Measurements from ENCODE around the gene ANGPTL4. TPM values are rescaled to one million over a fixed set of nuclear protein-coding genes. Genes with fewer than 3 reads are reported as not detected.
A peak's percentile ranks its signal among the peaks of the same experiment; 100 is the strongest.
"Not testable (repeated sequence)": the region's sequence is repeated elsewhere in the genome, so short reads cannot be mapped to it uniquely, and the experiment has no call there.

The ANGPTL4 gene
- total and polyA plus RNA-seq, 9 of the 15 experiments (the other 6 are each of a cell fraction or from before 2014, with no cell fraction given), result 0.05 to 0.77 (median 0.22) TPM; not detected in 4

DNA sequence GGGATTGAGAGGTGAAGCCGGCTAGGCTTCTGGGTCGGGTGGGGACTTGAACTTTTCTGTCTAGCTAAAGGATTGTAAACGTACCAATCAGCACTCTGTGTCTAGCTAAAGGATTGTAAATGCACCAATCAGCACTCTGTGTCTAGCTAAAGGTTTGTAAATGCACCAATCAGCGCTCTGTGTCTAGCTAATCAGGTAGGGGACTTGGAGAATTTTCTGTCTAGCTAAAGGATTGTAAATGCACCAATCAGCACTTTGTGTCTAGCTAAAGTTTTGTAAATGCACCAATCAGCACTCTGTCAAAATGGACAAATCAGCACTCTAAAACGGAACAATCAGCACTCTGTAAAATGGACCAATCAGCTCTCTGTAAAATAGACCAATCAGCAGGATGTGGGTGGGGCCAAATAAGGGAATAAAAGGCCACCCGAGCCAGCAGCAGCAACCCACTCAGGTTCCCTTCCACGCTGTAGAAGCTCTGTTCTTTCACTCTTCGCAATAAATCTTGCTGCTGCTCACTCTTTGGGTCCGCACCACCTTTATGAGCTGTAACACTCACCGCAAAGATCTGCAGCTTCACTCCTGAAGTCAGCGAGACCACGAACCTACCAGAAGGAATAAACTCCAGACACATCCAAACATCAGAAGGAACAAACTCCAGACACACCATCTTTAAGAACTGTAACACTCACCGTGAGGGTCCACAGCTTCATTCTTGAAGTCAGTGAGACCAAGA, 15.4 kb downstream of the ANGPTL4 start:
- FAIRE-seq; H4K20me1 ChIP-seq (replicated peaks; ENCODE audit: control insufficient read depth, insufficient read depth, low read length); H3K4me1 ChIP-seq (replicated peaks in 1 of 2; ENCODE audit: control insufficient read depth in 2 of 2, insufficient read depth in 2 of 2, low read length in 2 of 2); DNase-seq (ENCODE audit: extremely low read depth in 1 of 4, low spot score in 3 of 4); intact Hi-C loops (cut with micrococcal nuclease); H3K79me2 ChIP-seq (ENCODE audit: control insufficient read depth, insufficient read depth, low read length); H3K9me1 ChIP-seq (ENCODE audit: control insufficient read depth, insufficient read depth, low read length); H3K27ac ChIP-seq (ENCODE audit: extremely low read depth, low read depth, low read length); BruUV-seq (replicated peaks); H2AFZ ChIP-seq (ENCODE audit: low read depth, low read length); CTCF ChIA-PET (ENCODE audit: low intra/inter-chr PET ratio); in situ Hi-C loops (cut with MboI); H3K9me3 ChIP-seq (replicated peaks; ENCODE audit: control insufficient read depth, insufficient read depth, low read depth, low read length); H3K36me3 ChIP-seq (ENCODE audit: control insufficient read depth, insufficient read depth, low read length); H3K27me3 ChIP-seq (ENCODE audit: control insufficient read depth in 2 of 2, insufficient read depth in 2 of 2, low read length in 2 of 2); H3K9ac ChIP-seq (ENCODE audit: insufficient read depth in 1 of 2, low read depth in 2 of 2, low read length in 2 of 2); ATAC-seq: not testable (repeated sequence)
- TF ChIP-seq MAFG (tag; conservative IDR thresholded peaks at IDR 0.05), result peak; percentile 61
- 0 out of 2 replicates have a peak, but pooled peaks have one; percentile 82 for TF ChIP-seq THRAP3 (IDR thresholded peaks at IDR 0.05; ENCODE audit: borderline replicate concordance)
- peak; percentile 32 for TF ChIP-seq POLR2B (IDR thresholded peaks at IDR 0.05; ENCODE audit: low read depth, partially characterized antibody)
- TF ChIP-seq ASH1L (IDR thresholded peaks at IDR 0.05; ENCODE audit: borderline replicate concordance, low read depth, partially characterized antibody), result peak; percentile 82
- TF ChIP-seq TBP (optimal IDR thresholded peaks at IDR 0.05; ENCODE audit: low read depth, low read length), result peak; percentile 28
- peak; percentile 67; the same call in 1 of the 2 replicates for TF ChIP-seq NFRKB (IDR thresholded peaks at IDR 0.05; ENCODE audit: low read depth)
- peak; percentile 85 for TF ChIP-seq C11orf30 (IDR thresholded peaks at IDR 0.05; ENCODE audit: low read depth)
- TF ChIP-seq ZNF316 (IDR thresholded peaks at IDR 0.05), result peak; percentile 91
- TF ChIP-seq MTA3 (IDR thresholded peaks at IDR 0.05; ENCODE audit: borderline replicate concordance), result 0 out of 2 replicates have a peak, but pooled peaks have one; percentile 50
- TF ChIP-seq POLR2A (conservative IDR thresholded peaks at IDR 0.05), result peak; percentile 70
- TF ChIP-seq SP1 (CRISPR knock-in tag; IDR thresholded peaks at IDR 0.05), result 0 out of 2 replicates have a peak, but pooled peaks have one; percentile 17
- TF ChIP-seq FOS (IDR thresholded peaks at IDR 0.05; ENCODE audit: extremely low read depth, insufficient read length), result peak; percentile 59
- TF ChIP-seq NFYB (IDR thresholded peaks at IDR 0.05; ENCODE audit: extremely low read depth, insufficient read length), result peak; percentile 85
- 0 out of 2 replicates have a peak, but pooled peaks have one; percentile 41 for TF ChIP-seq MBD2 (IDR thresholded peaks at IDR 0.05; ENCODE audit: borderline replicate concordance, low read depth)
- peak; percentile 31 for TF ChIP-seq KDM5B (IDR thresholded peaks at IDR 0.05; ENCODE audit: insufficient replicate concordance, low read depth, low read length)
- peak; percentile 68 for TF ChIP-seq SUPT5H (IDR thresholded peaks at IDR 0.05)
- H3K4me3 ChIP-seq, result peak overlapping the region; percentile 26
- 69% methylated on average over 13 of the region's 13 CpGs for WGBS (ENCODE audit: insufficient coverage, low coverage, missing lambda C conversion rate)
- peak overlapping the region; percentile 52; the same call in 1 of the 2 replicates for H3K4me2 ChIP-seq (ENCODE audit: insufficient read depth, low read length)
- POLR2A ChIA-PET, result interaction anchor here (0.6 to 1.3 kb wide), 8 partner anchors 8 to 149 kb away, joined by 4 read pairs; partner anchors contain the start of gene ANGPTL4
